Measurements from ENCODE around the gene SNAPC3.
"Not testable (repeated sequence)": the region's sequence is repeated elsewhere in the genome, so short reads cannot be mapped to it uniquely, and the experiment has no call there.

SNAPC3 gene

DNA sequence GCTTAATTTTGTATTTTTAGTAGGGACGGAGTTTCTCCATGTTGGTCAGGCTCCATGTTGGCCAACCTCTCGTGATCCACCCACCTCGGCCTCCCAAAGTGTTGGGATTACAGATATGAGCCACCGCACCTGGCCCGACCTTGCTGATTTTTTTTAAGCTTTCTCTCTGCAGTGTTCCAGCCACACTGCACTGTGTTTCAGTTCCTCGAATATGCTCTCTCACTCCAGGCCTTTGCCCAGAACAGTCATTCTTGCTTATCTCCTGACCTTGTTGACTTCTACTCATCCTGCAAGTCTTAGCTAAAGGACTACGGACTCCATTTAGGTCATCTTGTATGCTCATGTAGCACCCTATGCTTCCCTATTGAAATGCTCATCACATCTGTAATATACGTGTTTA is 3.3 kb downstream of the SNAPC3 start:
- FAIRE-seq = no peak

DNA sequence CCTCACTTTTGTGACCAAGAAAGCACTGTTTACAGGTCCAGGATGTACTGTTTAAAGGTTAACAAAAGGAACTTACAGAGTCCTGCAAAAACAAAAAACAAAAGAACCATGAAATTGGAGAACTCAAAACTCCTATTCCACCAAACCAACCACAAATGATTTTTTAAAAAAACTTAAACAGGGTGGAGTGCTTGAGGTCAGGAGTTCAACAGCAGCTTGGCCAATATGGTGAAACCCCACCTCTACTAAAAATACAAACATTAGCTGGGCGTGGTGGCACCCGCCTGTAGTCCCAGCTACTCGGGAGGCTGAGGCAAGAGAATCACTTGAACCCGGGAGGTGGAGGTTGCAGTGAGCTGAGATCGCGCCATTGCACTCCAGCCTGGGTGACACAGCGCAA is 5.0 kb downstream of the SNAPC3 start:
- not testable (repeated sequence) for FAIRE-seq

DNA sequence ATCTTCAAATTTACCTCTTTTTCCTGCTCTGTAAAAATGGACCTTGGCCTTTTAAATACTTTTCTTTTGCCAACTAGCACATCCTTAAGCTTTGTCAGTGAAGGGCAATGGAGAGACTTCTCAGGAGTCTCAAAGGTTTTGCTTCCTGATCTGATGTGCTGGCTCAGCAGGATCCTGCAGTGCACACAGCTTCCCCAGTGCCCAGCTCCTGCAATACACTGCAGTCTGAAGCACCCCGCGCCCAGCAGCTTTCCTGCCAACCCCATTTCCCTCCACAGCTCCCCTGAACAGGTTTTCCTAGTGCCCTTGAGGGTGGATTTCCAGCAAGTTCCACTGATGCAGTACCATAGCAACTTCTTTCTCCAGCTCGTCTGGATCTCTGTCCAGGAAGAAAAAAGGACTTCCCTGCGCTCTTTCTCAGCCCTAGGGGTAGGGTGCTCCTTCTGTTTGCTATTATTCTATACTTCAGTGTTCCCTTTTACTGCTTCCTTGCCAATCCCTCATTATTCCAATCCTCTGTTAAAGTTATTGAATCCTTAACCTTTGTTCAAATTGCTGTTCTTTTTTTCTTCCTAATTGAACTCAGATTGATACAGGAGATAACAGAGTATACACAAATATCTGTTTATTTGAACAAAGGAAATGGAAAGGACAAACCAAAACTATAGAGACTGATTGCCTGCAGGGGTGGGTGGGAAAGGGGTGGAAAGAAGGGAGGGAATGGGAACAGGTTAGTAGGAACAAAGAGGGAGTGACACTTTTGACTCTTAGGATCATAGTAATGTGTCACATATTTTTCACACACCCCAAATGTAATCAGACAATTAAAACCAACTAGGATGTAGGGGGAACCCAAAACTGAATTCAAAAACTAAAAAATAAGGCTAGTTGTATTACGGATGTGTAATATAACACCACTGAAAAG is 8.5 kb downstream of the SNAPC3 start:
- FAIRE-seq = no peak

DNA sequence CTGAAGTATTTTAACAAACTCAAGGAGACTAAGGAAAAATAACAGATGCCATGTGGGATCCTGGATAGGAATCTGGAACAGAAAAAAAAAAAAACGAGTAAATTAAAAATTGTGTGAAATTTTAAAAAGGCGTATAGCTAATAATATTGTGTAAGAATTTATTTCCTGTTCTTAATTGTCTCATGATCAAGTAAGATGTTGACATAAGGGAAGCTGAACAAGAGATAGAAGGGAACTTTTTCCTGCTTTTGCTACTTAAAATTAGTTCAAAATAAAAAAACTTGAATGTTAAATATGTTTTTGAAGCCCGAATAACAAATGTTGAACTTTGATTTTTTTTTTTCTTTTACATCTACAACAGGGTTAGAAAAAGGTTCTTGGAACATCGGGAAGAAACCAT is 10.5 kb downstream of the SNAPC3 start:
- no peak for FAIRE-seq

DNA sequence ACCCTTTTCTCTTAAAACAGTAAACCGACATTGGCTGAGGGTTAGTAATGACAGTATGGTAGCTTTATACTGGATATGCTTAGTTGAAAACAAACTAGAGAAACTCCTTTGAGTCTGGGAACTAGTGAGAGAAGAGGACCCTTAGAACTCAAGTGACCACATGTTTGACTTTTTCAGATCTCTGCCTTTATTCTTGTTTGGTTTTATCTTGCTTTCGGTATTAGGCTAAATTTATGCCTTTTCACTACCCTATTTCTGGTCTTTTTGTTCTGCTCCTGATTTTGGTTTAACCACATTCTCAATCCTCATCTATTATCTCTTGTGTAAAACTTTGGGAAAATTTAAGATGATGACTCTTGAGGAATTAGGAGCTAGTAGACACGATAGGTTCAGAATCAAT is 11.0 kb downstream of the SNAPC3 start:
- FAIRE-seq = no peak

DNA sequence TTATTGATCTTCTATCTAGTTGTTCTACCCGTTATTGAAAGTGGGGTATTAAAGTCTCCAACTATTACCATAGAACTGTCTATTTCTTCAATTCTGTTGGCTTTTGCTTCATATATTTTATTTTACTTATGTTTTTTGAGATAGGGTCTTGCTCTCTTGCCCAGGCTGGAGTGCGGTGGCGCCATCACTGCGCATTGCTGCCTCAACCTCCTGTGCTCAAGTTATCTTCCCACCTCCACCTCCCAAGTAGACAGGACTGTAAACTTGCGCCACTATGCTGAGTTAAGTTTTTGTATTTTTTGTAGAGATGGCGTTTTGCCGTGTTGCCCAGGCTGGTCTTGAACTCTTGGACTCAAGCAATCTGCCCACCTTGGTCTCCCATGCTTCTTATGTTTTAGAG is 16.2 kb downstream of the SNAPC3 start:
- no peak for FAIRE-seq

DNA sequence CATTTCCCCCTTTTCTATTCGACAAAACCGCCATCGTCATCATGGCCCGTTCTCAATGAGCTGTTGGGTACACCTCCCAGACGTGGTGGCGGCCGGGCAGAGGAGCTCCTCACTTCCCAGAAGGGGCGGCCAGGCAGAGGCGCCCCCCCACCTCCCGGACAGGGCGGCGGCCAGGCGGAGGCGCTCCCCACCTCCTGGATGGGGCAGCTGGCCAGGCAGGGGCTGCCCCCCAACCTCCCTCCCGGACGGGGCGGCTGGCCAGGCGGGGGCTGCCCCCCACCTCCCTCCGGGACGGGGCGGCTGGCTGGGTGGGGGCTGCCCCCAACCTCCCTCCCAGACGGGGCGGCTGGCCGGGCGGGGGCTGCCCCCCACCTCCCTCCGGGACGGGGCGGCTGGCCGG is 19.2 kb downstream of the SNAPC3 start:
- FAIRE-seq = not testable (repeated sequence)

DNA sequence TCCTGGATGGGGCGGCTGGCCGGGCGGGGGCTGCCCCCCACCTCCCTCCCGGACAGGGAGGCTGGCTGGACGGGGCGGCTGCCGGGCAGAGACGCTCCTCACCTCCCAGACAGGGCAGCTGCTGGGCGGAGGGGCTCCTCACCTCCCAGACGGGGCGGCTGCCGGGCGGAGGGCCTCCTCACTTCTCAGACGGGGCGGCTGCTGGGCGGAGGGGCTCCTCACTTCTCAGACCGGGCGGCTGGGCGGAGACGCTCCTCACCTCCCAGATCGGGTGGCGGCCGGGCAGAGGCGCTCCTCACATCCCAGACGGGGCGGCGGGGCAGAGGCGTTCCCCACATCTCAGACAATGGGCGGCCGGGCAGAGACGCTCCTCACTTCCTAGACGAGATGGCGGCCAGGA is 19.6 kb downstream of the SNAPC3 start:
- FAIRE-seq = not testable (repeated sequence)

DNA sequence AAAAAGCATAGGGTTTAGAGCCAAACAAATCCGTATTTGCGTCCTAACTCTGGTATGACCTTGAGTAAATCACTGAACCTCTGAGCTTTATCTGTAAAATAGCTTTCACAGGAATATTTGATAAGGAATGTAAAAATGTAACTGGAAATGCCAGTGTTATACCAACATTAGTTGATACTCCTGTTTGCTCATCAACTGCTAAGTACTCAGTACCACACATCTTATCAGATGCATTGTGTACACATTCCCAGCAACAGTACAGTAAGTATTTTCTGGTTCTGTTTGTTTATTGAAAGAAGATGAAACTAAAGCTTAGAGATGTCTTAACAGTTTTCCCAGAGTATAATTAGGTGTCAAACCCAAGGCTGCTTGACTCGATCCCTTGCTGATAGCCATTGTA is 21.5 kb downstream of the SNAPC3 start:
- no peak for FAIRE-seq

DNA sequence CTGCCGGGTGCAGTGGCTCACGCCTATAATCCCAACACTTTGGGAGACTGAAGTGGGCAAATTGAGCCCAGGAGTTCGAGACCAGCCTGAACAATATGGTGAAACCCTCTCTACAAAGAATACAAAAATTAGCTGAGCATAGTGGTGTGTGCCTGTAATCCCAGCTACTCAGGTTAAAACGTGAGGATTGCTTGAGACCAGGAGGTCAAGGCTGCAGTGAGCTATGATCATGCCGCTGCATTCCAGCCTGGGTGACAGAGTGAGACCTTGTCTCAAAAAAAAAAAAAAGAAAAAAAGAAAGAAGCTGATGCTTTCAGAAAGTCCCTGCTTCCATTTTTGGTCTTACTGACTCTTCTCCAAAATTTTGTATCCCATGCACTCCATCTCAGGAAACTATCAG is 31.3 kb downstream of the SNAPC3 start:
- FAIRE-seq = no peak

DNA sequence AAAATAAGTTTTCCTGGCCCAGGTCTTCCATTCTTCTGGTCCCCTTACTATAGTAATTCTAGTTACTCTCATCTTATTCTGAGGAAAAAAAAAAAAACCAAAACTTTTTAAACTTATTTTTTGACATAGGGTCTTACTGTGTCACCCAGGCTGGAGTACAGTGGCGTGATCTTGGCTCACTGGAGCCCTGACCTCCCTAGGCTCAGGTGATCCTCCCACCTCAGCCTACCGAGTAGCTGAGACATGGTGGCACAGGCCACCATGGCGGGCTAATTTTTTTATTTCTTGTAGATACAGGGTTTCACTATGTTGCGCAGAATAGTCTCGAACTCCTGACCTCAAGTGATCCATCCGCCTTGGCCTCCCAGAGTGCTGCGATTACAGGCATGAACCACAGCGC is 38.4 kb downstream of the SNAPC3 start:
- FAIRE-seq = no peak

DNA sequence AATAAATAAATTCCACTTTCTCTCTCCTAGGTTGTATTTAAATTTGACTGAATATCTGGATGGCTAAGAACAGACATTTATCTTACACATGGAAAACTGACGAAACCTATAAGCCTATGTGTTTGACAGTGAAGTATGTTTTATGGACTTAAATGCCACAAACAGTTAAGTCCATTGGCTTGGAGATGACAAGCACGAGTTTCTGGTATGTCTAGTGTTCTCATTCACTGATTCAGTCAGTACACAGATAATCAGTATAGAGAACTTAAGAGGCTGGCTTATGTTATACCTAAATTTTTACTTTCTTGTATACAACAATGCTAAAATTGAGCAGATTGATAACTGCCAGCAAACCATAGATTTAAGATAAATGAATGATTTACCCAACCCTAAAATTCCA is 38.9 kb downstream of the SNAPC3 start:
- no peak for FAIRE-seq

DNA sequence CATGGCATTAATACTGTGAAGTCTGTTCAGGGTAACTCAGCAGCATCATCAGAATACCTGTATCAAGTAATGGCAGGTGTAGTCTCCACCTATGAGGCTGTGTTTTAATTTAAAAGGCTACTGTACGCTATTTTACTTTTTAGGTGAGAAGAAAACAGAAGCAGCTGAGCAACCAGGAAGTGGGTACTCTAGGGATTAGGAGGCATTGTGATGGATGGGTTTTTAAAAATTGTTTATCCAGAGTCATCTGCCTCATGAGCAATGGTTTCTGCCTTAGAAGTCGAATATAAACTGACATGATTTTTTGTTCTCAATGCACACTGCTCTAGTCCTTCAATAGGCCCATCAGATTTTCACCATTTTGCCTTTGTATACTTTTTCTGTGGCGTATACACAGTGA is 45.5 kb downstream of the SNAPC3 start:
- peak; percentile 66 for FAIRE-seq

DNA sequence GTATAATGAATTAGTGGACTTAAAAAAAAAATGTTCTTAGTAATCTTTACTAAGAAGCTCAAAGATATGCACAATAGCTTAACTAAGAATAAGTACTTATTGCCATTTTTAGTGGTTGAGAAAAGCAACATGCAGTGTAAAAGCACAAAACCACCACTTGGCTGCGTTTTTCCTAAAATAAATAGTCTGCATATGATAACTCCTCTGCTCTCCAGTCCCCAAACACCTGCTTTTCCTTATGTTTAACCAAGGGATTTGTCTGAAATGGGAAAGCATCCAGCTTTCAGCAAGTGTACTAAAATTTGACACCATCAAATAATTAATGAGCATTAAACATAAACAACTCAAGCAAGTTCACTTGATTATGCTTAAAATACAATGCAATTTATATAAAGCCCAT is 46.7 kb downstream of the SNAPC3 start:
- no peak for FAIRE-seq

DNA sequence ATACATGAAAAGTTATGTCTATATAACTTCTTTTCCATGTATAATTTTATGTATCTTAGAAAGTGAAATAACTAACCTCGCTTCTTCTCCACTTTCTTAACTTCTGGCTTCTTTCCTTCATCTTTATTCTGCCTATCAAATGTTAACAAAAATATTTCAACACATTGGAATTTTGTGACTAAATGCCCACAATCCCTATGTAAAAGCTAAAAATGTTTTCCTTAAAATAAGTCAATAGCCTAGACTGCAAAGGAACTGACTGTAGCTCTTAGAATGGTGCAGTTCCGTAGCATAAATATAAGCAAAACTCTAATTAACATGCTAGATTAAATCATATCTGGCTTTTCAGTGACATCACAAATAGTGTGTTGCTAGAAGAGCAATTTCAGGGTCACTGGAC is 47.2 kb downstream of the SNAPC3 start:
- no peak for FAIRE-seq

DNA sequence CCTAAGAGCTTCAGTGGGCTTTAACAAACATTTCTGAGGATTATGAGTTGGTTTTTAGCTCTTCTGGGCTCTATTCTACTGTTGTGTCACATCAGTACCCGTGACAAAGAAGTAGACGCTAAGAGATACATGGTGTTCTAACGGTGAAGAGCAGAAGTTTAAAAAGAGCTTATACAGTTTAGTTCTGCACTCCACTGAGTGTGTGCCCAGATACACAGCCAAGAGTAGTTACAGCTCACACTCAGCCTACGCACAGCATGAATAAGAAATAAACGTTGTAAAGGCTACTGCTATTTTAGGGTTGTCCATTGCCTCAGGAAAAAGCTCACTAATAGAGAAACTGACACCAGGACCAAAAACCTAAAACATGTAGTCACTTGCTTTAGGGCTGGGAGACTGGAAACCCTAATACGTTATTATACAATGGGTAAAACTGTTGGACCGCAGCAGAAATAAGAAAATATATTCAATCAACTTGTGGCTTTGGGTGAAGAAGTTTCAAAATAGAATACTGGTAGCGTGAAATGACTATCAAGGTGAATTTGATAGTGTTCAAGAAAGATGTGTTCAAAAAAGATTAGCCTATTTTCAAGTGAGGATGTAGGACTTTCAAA is 53.4 kb downstream of the SNAPC3 start:
- FAIRE-seq = no peak

DNA sequence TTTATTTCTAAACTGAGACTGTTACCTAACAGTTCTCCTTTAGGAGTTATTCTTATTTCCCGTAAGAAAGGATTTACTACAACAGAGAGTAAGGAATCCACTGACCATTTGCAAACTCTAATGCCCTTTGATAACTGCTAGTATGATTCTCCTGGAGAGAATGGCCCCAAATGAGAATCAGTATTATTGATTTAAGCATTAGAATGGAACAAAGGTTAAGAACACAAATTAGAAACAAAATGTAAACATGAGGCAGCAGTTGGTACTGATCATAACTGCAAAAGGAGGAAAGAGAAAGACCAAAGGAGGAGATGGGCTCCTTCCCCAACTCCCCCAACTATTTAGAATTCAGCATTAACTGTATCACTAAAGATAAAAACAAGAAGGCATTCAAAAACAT is 57.4 kb downstream of the SNAPC3 start:
- peak; percentile 30 for FAIRE-seq

DNA sequence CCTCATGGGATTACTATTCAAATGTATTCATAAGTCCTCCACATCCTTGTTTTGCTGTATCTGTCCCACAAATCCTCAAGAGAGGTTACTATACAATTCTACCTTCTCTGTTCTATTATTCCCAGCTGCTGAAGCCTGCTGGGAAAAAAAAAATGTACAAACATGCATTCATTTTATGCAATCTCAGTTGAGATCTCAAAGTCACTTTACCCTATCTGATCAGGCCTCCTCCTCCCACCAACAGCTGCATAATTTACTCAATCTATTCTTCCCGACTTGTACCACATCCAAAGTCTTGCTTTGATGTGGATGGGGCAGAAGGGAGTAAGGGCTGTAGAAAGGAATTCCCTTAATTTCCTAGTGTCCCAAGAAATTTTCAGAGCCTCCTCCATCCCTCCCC is 59.5 kb downstream of the SNAPC3 start:
- no peak for FAIRE-seq

DNA sequence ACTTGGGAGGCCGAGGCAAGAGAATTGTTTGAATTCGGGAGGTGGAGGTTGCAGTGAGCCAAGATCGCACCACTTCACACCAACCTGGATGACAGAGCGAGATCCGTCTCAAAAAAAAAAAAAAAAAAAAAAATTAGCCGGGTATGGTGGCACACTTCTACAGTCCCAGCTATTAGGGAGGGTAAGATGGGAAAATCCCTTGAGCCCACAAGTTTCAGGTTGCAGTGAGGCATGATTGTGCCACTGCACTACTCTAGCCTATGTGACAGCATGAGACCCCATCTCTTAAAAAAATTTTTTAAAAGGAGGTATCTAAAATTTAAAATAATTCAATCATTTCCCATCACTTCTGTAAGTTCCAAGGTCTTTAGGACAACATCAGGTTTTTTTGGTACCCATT is 62.1 kb downstream of the SNAPC3 start:
- FAIRE-seq = no peak

DNA sequence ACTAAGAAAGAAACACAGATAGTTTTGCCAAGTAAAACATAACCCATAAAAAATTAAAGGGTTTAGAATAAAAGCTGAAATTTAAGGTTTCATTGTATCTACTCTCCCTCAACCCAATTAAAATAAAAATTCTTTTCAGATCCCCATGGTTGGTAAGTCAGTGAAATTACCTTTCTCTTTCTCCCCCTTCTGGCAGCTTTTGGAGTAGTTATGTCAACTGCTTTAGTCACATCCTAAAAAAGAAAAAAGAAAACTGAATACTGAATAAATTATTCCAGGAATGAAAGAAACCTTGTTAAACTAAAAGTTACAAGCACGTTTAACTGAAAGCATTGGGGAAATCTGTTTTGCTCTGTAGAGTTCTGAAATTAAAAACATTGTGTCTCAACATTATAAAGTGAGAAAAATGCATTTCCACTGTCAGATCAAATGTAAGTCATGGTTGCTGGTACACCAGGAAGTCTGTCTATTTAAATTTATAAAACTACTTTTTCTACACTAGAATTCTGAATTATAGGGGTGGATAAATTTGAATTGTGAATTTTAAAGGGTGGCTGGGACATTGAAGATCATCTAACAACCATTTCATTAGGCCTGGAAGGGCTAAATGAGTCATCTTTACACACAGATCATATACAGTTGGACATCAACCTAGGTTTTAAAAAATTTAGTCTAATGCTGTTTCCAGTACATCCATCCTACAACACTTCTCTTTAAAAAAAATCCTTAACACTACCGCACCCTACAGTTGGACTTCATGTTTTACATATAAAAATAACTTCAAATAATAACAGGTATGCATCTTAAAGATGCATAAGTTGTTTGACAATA is 63.4 kb downstream of the SNAPC3 start:
- FAIRE-seq = peak; percentile 43

DNA sequence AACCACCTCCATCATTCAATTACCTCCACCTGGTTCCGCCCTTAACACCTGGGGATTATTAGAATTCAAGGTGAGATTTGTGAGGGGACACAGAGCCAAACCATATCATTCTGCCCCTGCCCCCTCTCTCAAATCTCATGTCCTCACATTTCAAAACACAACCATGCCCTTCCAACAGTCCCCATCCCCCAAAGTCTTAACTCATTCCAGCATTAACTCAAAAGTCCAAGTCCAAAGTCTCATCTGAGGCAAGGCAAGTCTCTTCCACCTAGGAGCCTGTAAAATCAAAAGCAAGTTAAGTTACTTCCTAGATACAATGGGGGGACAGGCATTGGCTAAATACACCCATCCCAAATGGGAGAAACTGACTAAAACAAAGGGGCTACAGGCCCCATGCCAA is 69.3 kb downstream of the SNAPC3 start:
- FAIRE-seq = no peak

DNA sequence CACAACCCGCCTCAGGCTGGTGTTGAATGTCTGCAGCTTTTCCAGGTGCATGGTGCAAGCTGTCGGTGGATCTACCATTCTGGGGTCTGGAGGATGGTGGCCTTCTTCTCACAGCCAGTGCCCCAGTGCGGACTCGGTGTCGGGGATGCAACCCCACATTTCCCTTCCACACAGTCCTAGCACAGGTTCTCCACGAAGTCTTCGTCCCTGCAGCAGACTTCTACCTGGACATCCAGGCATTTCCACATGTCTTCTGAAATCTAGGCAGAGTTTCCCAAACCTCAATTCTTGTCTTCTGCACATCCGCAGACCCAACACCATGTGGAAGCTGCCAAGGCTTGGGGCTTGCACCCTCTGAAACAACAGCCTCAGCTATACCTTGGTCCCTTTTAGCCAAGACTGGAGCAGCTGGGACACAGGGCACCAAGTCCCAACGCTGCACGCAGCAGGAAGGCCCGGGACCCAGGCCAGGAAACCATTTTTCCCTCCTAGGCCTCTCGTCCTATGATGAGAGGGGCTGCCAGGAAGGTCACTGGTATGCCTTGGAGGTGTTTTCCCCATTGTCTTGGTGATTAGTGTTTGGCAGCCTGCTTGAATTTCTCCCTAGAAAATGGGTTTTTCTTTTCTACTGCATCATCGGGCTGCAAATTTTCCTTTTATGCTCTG is 69.9 kb downstream of the SNAPC3 start:
- no peak for FAIRE-seq
